Measurements from ENCODE around the gene PPTC7. TPM values are rescaled to one million over a fixed set of nuclear protein-coding genes. Genes with fewer than 3 reads are reported as not detected.

The PPTC7 gene
- total and polyA plus RNA-seq, 2 of the 13 experiments (the other 11 are each of a cell fraction or from before 2014, with no cell fraction given) = 4.8 to 12.3 TPM

DNA sequence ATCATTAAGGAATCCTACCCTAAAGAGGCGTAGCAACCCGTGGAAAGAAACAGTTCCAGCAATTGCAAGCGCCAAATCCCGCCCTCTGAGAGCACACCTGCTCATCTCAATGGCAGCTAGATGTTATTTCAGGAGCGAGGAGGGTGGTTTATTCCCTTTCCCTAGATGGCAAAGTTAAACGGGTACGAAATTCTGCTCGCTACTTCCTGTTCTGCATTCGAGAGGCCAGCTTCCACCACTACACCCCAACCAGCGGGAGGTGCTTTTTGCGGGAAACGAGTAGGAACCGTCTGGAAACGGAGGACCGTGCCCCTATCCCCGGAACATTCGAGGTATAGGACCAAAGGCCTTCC, 81.7 kb downstream of the PPTC7 start (continued):
- TF ChIP-seq, protein P1, sequence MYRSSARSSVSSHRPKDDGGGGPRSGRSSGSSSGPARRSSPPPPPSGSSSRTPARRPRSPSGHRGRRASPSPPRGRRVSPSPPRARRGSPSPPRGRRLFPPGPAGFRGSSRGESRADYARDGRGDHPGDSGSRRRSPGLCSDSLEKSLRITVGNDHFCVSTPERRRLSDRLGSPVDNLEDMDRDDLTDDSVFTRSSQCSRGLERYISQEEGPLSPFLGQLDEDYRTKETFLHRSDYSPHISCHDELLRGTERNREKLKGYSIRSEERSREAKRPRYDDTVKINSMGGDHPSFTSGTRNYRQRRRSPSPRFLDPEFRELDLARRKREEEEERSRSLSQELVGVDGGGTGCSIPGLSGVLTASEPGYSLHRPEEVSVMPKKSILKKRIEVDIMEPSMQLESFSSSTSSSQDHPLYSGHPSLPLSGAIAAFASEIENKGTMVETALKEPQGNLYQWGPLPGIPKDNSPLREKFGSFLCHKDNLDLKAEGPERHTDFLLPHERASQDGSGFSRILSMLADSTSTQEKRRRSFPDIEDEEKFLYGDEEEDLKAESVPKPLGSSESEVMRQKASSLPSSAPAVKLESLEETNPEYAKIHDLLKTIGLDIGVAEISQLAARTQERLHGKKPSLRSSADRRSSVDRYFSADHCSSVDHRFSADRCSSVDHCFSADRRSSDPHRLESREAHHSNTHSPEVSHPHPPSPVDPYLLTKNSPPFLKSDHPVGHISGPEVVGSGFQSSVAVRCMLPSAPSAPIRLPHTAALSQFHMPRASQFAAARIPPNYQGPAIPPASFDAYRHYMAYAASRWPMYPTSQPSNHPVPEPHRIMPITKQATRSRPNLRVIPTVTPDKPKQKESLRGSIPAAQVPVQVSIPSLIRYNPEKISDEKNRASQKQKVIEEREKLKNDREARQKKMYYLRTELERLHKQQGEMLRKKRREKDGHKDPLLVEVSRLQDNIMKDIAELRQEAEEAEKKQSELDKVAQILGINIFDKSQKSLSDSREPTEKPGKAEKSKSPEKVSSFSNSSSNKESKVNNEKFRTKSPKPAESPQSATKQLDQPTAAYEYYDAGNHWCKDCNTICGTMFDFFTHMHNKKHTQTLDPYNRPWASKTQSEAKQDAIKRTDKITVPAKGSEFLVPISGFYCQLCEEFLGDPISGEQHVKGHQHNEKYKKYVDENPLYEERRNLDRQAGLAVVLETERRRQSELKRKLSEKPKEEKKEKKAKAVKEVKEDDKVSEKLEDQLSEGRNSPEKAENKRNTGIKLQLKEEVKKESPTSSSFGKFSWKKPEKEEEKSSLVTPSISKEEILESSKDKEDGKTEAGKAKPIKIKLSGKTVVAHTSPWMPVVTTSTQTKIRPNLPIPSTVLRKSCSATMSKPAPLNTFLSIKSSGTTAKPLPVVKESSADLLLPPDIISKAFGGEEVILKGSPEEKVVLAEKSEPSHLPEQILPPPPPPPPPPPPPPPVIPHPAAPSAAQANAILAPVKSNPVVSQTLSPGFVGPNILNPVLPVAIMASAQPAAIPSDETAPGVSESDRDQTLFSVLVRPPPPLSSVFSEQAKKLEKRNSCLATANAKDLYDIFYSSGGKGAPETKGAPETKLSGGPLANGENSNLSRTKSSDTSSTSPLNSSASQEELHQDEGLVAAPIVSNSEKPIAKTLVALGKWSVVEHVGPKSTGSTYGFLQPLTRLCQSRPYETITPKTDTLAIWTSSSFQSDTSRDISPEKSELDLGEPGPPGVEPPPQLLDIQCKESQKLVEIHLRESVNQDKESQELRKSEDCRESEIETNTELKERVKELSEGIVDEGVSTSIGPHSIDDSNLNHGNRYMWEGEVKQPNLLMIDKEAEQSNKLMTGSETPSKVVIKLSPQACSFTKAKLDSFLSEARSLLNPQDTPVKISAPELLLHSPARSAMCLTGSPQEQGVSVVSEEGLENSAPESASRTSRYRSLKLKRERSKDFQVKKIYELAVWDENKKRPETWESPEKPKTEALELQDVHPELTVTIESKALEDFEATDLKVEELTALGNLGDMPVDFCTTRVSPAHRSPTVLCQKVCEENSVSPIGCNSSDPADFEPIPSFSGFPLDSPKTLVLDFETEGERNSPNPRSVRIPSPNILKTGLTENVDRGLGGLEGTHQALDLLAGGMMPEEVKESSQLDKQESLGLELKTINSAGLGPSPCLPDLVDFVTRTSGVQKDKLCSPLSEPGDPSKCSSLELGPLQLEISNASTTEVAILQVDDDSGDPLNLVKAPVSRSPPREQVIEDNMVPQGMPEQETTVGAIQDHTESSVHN (CRISPR knock-in tag; IDR thresholded peaks at IDR 0.05) = 0 out of 2 replicates have a peak, but pooled peaks have one; percentile 5
- no peak for TF ChIP-seq NFE2L1 (CRISPR knock-in tag; IDR thresholded peaks at IDR 0.05; ENCODE audit: borderline replicate concordance)

DNA sequence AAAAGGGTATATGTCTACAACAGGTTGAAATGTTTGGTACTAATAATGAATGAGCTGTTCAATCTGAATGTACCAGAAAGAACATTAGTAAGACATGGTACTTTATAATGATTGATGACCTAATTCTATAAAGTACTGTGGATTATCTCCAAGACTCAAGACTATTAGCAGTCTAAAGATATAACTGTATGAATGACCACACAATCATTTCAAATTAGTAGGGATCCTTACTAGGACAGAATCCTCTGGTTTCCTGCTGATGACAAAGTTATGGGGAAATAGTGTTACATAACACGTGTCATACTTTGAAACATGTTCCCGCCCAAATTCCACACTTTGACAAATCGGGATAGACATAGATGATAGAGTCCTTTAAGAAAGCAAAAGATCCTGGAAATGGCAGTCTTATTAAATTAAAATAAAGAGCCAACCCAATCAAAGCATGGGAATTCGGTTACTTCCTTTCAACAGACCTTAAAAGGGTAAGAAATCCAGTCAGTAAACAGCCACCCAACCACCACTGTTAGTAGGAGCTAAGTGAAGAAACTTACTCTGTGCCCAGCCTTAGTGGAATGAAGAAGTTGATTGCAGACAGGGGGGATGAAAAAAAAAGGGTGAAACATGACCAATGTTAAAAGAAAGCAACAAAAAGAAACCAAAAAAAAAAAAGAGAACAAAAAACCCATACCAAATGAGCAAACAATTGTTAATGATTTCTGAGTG, 84.0 kb downstream of the PPTC7 start:
- ChIA-PET CTCF (ENCODE audit: low intra/inter-chr PET ratio, low total read pairs) (no interaction called here), POLR2A (interaction anchor here (3.8 kb wide), 1 partner anchor 30 kb away, joined by 36 read pairs; the partner anchor contains the start of genes FAM216A and GPN3)
- BruUV-seq (replicated peaks) = no TSS peak
- H3K36me3 ChIP-seq (replicated peaks in 1 of 2; ENCODE audit: control insufficient read depth in 1 of 2, insufficient read depth in 2 of 2, low read length in 2 of 2) = peaks cover 3 to 21% of the 10 kb centered on the region in 2 experiments; a peak in 3 of 5 replicates
- WGBS (ENCODE audit: low lambda C conversion rate) = 70% methylated on average over 4 of the region's 4 CpGs
- intact Hi-C loops (cut with micrococcal nuclease; ENCODE audit: unreplicated experiment) = no loop called here
- in situ Hi-C loops (cut with HindIII; ENCODE audit: extremely low pct_ligation_motif_present, low pct_unique_long_range_greater_than_20kb) = no loop called here
- no peaks in the 10 kb centered on the region; the same call in none of the 2 replicates for H4K20me1 ChIP-seq (ENCODE audit: insufficient read depth, low read length)
- TF ChIP-seq BCL6 (CRISPR knock-in tag; IDR thresholded peaks at IDR 0.05) = no peak
- TF ChIP-seq MAFK (conservative IDR thresholded peaks at IDR 0.05 in 1 of 2, IDR thresholded peaks at IDR 0.05 in 1 of 2; ENCODE audit: low read length in 2 of 2) = no peak
- 0 out of 2 replicates have a peak, but pooled peaks have one; percentile 31 for TF ChIP-seq SP5 (CRISPR knock-in tag; IDR thresholded peaks at IDR 0.05; ENCODE audit: borderline replicate concordance, low read depth)
- TF ChIP-seq ATRX (CRISPR knock-in tag; IDR thresholded peaks at IDR 0.05; ENCODE audit: borderline replicate concordance) = no peak
- TF ChIP-seq SRSF1 (optimal IDR thresholded peaks at IDR 0.05; ENCODE audit: low read depth, low read length) = no peak
- H3K27me3 ChIP-seq (ENCODE audit: control insufficient read depth in 1 of 2, insufficient read depth in 2 of 2, low read length in 2 of 2) = peaks cover 0 to 3% of the 10 kb centered on the region in 2 experiments; a peak in 1 of 5 replicates
- DNase-seq (ENCODE audit: low spot score) (peak; percentile 10), ATAC-seq (no peak), FAIRE-seq (no peak)
- H3K4me2 ChIP-seq (ENCODE audit: low read depth, low read length) = peak overlapping the region; percentile 18; the same call in 1 of the 2 replicates
- H3K27ac ChIP-seq (ENCODE audit: extremely low read length, insufficient read depth, low read length) = no peak overlapping the region
- H3K9me3 ChIP-seq (ENCODE audit: low read length) = no peaks in the 10 kb centered on the region
- H3K4me1 ChIP-seq (ENCODE audit: insufficient read depth, low read length) = peaks cover 30% of the 10 kb centered on the region
- peak overlapping the region; percentile 26; the same call in 1 of the 2 replicates for H3K9ac ChIP-seq (ENCODE audit: insufficient read depth, low read depth, low read length)
- no peak overlapping the region for H2AFZ ChIP-seq (ENCODE audit: low read length)
- peaks cover 41% of the 10 kb centered on the region for H3K79me2 ChIP-seq (ENCODE audit: insufficient read depth, low read length)
- no peak overlapping the region; a peak in 1 of 6 replicates for H3K4me3 ChIP-seq (replicated peaks in 1 of 3; ENCODE audit: insufficient read depth in 1 of 3, low read depth in 2 of 3, low read length in 3 of 3)
